H1 (cell line): Measurements from ENCODE around the gene RPS6KA2. TPM values are rescaled to one million over a fixed set of nuclear protein-coding genes. Genes with fewer than 3 reads are reported as not detected.
A peak's percentile ranks its signal among the peaks of the same experiment; 100 is the strongest.

Experiments used
- CTCF ChIA-PET: fragments of 300-600 bp; sonication (Branson Sonifier 250); formaldehyde crosslinking; loops from one replicate; lab custom pipeline; 2021; ENCODE audit not compliant: partially characterized antibody; lab: Charles Lee
- POLR2A ChIA-PET: fragments of 300-600 bp; sonication (Branson Sonifier 250); formaldehyde crosslinking; loops from one replicate; lab custom pipeline; 2021; ENCODE audit warnings: inconsistent platforms; ENCODE audit not compliant: partially characterized antibody; lab: Charles Lee
- DNase-seq, 2 experiments: peaks; one replicate each; pipeline versions ENCODE4 v3.0.0 to v3.0.0-alpha.2; 2010 to 2022; ENCODE audit warnings: low spot score in 2 of 2, low read depth in 1 of 2, mixed read lengths in 1 of 2
- FAIRE-seq: peaks from 2 replicates; lab custom pipeline; 2011; peaks lifted over from hg19 to GRCh38; lab: Jason Lieb, UNC
- H2AFZ ChIP-seq: 2 replicates; pipeline ENCODE4 v1.8.1; 2012; ENCODE audit warnings: low read length, inconsistent platforms
- H2AK5ac ChIP-seq: 2 replicates; pipeline ENCODE4 v1.6.1; 2013; ENCODE audit warnings: low read depth, low read length
- H2BK120ac ChIP-seq: replicated peaks from 2 replicates; pipeline ENCODE3; 2013; ENCODE audit warnings: low read depth, low read length, inconsistent platforms
- H2BK12ac ChIP-seq: 2 replicates; pipeline ENCODE4 v1.6.1; 2013; ENCODE audit warnings: low read depth, low read length
- H2BK15ac ChIP-seq: 2 replicates; pipeline ENCODE4 v1.6.1; 2013; ENCODE audit warnings: low read length
- H2BK20ac ChIP-seq: 2 replicates; pipeline ENCODE4 v1.6.1; 2013; ENCODE audit warnings: low read length
- H2BK5ac ChIP-seq: 2 replicates; pipeline ENCODE4 v1.6.1; 2013; ENCODE audit warnings: low read depth, low read length
- H3K14ac ChIP-seq: 2 replicates; pipeline ENCODE4 v1.6.1; 2013; ENCODE audit warnings: inconsistent platforms; ENCODE audit not compliant: insufficient read length
- H3K18ac ChIP-seq: 2 replicates; pipeline ENCODE4 v1.6.1; 2013; ENCODE audit warnings: low read length; ENCODE audit errors: extremely low read depth
- H3K23ac ChIP-seq: 2 replicates; pipeline ENCODE4 v1.6.1; 2013; ENCODE audit warnings: inconsistent platforms; ENCODE audit not compliant: insufficient read length
- H3K23me2 ChIP-seq: 2 replicates; pipeline ENCODE4 v1.6.1; 2013; ENCODE audit warnings: low read depth, low read length
- H3K27ac ChIP-seq: 2 replicates; pipeline ENCODE4 v1.6.1; 2011; ENCODE audit warnings: low read depth, low read length, inconsistent platforms
- H3K27me3 ChIP-seq, 4 experiments: replicated peaks in 1 of 4; 1 replicate in 1 of 4; 2 replicates in 3 of 4; pipeline versions ENCODE4 v1.6.1 to v1.8.1; 2011 to 2013; ENCODE audit warnings: low read length in 3 of 4, mild to moderate bottlenecking in 3 of 4, inconsistent platforms in 2 of 4, mixed read lengths in 2 of 4, moderate library complexity in 1 of 4; ENCODE audit not compliant: control insufficient read depth in 3 of 4, insufficient read depth in 3 of 4; ENCODE audit errors: extremely low read depth in 1 of 4
- H3K36me3 ChIP-seq, 4 experiments: 2 replicates each; pipeline versions ENCODE4 v1.6.1 to v1.8.1; 2011 to 2013; ENCODE audit warnings: mild to moderate bottlenecking in 4 of 4, low read length in 3 of 4, moderate library complexity in 2 of 4, control low read depth in 1 of 4, inconsistent platforms in 1 of 4; ENCODE audit not compliant: insufficient read depth in 4 of 4, control insufficient read depth in 2 of 4
- H3K4ac ChIP-seq: replicated peaks from 2 replicates; pipeline ENCODE3; 2013; ENCODE audit warnings: low read length, low read depth, mixed read lengths, inconsistent platforms; ENCODE audit not compliant: insufficient read length
- H3K4me1 ChIP-seq, 4 experiments: replicated peaks in 1 of 4; 1 replicate in 1 of 4; 2 replicates in 3 of 4; pipeline versions ENCODE4 v1.6.1 to v1.8.1; 2011 to 2013; ENCODE audit warnings: low read length in 3 of 4, inconsistent platforms in 2 of 4, mixed read lengths in 1 of 4; ENCODE audit not compliant: insufficient read depth in 4 of 4, control insufficient read depth in 3 of 4
- H3K4me2 ChIP-seq, 2 experiments: 2 replicates each; pipeline versions ENCODE4 v1.6.1 to v1.8.1; 2011 to 2013; ENCODE audit warnings: low read depth in 2 of 2, low read length in 2 of 2, control low read depth in 1 of 2, inconsistent platforms in 1 of 2, mild to moderate bottlenecking in 1 of 2; ENCODE audit not compliant: insufficient read depth in 1 of 2
- H3K4me3 ChIP-seq, 4 experiments: fragments of 200-600, 300-600 bp in 1 of 4; sonication (generic), shearing (Covaris generic), sonication (Bioruptor Twin) in 1 of 4; 2 replicates each; pipeline versions ENCODE4 v1.5.1 to v1.8.1; 2011 to 2016; ENCODE audit warnings: low read length in 4 of 4, low read depth in 3 of 4, control low read depth in 2 of 4, inconsistent platforms in 2 of 4, mild to moderate bottlenecking in 2 of 4, mixed read lengths in 1 of 4, moderate library complexity in 1 of 4; ENCODE audit not compliant: insufficient read depth in 2 of 4; ENCODE audit errors: extremely low read depth in 1 of 4
- H3K56ac ChIP-seq: replicated peaks from 2 replicates; pipeline ENCODE3; 2013; ENCODE audit warnings: low read depth, mild to moderate bottlenecking, mixed read lengths, low read length, inconsistent platforms; ENCODE audit not compliant: insufficient read length
- H3K79me1 ChIP-seq: 2 replicates; pipeline ENCODE4 v1.6.1; 2013; ENCODE audit warnings: low read depth, low read length, control low read depth
- H3K79me2 ChIP-seq, 2 experiments: 2 replicates each; pipeline versions ENCODE4 v1.6.1 to v1.8.1; 2012 to 2013; ENCODE audit warnings: low read length in 2 of 2, mild to moderate bottlenecking in 2 of 2, inconsistent platforms in 1 of 2; ENCODE audit not compliant: insufficient read depth in 2 of 2, control insufficient read depth in 1 of 2
- H3K9ac ChIP-seq, 4 experiments: replicated peaks in 1 of 4; 1 replicate in 1 of 4; 2 replicates in 3 of 4; pipeline versions ENCODE4 v1.6.1 to v1.8.1; 2011 to 2013; ENCODE audit warnings: low read depth in 3 of 4, low read length in 3 of 4, control low read depth in 2 of 4, mild to moderate bottlenecking in 2 of 4, moderate library complexity in 2 of 4, inconsistent platforms in 1 of 4; ENCODE audit errors: extremely low read depth in 1 of 4
- H3K9me3 ChIP-seq, 2 experiments: 2 replicates each; pipeline versions ENCODE4 v1.6.1 to v1.8.1; 2012 to 2013; ENCODE audit warnings: mild to moderate bottlenecking in 2 of 2, moderate library complexity in 2 of 2, control low read depth in 1 of 2, inconsistent platforms in 1 of 2, low read depth in 1 of 2, low read length in 1 of 2, mixed read lengths in 1 of 2; ENCODE audit not compliant: insufficient read depth in 2 of 2
- H4K20me1 ChIP-seq, 2 experiments: replicated peaks in 1 of 2; 2 replicates each; pipeline versions ENCODE3 to v1.8.1; 2011 to 2013; ENCODE audit warnings: inconsistent platforms in 2 of 2, low read length in 2 of 2, mild to moderate bottlenecking in 1 of 2; ENCODE audit not compliant: insufficient read depth in 2 of 2, control insufficient read depth in 1 of 2
- H4K5ac ChIP-seq: 2 replicates; pipeline ENCODE4 v1.6.1; 2013; ENCODE audit warnings: low read length, low read depth, mixed read lengths, inconsistent platforms; ENCODE audit not compliant: insufficient read length
- H4K8ac ChIP-seq: 2 replicates; pipeline ENCODE4 v1.8.0; 2013; ENCODE audit warnings: mild to moderate bottlenecking, moderate library complexity, low read length, inconsistent platforms; ENCODE audit not compliant: insufficient read depth; ENCODE audit errors: extremely low read depth
- H4K91ac ChIP-seq: replicated peaks from 2 replicates; pipeline ENCODE3; 2013; ENCODE audit warnings: low read length, mixed read lengths, inconsistent platforms; ENCODE audit not compliant: insufficient read length
- ASH2L ChIP-seq: fragments of 200-600, 300-600 bp; sonication (generic); IDR thresholded peaks from one replicate; pipeline ENCODE4 v1.7.1; 2017; ENCODE audit warnings: low read length
- MAFK ChIP-seq: IDR thresholded peaks from 2 replicates; pipeline ENCODE4 v1.6.1; 2012; ENCODE audit warnings: low read depth, mild to moderate bottlenecking, improper control_type of control experiment, low read length
- NRF1 ChIP-seq: IDR thresholded peaks from 2 replicates; pipeline ENCODE4 v1.6.1; 2011; ENCODE audit warnings: mild to moderate bottlenecking, low read depth, low read length, improper control_type of control experiment
- SP1 ChIP-seq: IDR thresholded peaks from 2 replicates; pipeline ENCODE4 v1.6.1; 2011; ENCODE audit warnings: low read depth, low read length
- WGBS, 2 experiments: shearing (Covaris generic) in 1 of 2; methylation state at CpG; one replicate each; pipeline versions ENCODE4 v1.1.6 to v1.1.7; 2013 to 2015; ENCODE audit warnings: low lambda C conversion rate in 2 of 2, mixed read lengths in 2 of 2, inconsistent platforms in 1 of 2, low coverage in 1 of 2, missing lambda C conversion rate in 1 of 2; ENCODE audit not compliant: insufficient replicate concordance in 2 of 2, insufficient coverage in 1 of 2, insufficient read length in 1 of 2; ENCODE audit errors: extremely low coverage in 1 of 2, missing lambda C conversion rate in 1 of 2; 5-methylcytosine and 5-hydroxymethylcytosine counted together
- polyA plus RNA-seq, 7 experiments: library from polyadenylated mRNA; depleted of rRNA in 3 of 7; stranded (reverse) in 5 of 7; unstranded in 2 of 7; fragments of >200 nt in 5 of 7; fragments of 200-250 nt in 2 of 7; gene quantifications; 1 replicate in 5 of 7; 2 replicates in 1 of 7; 4 replicates in 1 of 7; pipeline versions ENCODE4 v1.2.1 to v1.2.3, GENCODE V29; 2011 to 2013; ENCODE audit warnings: missing spikeins in 2 of 7, mixed read lengths in 2 of 7
- total RNA-seq: library from RNA; stranded (reverse); fragmentation: NEBNext Ultra II Directional; extraction: Animal tissue kit (Norgen Biotek cat#: 25700); gene quantifications from 2 replicates; pipeline ENCODE4 v1.2.1, GENCODE V29; 2021

Gene RPS6KA2
- total and polyA plus RNA-seq, 2 of the 8 experiments (the other 6 are each of a cell fraction or from before 2014, with no cell fraction given): 8.8 to 25.7 TPM

DNA sequence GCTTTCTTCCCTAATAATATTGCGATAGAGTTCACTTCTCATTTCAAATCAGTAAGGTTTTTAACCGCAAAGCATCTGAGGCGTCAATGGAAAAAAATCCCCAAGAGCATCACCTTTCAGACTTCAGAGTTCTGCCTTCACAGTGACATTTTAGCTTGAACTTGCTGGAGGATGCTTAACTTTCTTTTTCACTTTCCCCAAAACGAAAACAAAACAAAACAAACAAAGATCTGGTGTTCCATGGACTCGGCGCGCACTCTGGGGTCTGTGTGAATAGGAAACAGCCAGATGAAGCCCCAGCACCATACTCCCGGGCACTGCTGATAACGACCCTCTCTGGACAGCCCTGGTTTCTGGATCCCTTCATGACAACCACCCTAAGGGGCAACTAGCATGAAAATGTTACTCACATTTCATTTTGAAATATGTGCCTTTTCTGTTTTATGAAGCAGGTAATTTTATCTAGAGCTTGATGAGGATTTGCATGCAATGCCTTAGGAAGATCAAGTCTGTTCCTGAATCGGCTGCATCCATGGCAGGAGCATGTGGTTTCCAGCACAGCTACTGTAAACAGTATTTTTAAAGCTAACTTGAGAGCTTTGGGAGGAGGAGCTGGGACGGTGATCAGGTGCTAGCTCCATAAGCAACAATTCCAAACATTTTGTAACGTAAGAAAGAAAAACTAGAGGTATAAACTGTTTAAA is 85.0 kb downstream of the RPS6KA2 start:
- H2BK120ac ChIP-seq: no peak overlapping the region
- no peak overlapping the region for H3K23ac ChIP-seq
- H3K18ac ChIP-seq: no peak overlapping the region
- H3K4me3 ChIP-seq: no peak overlapping the region
- peaks cover 7 to 16% (median 9%) of the 10 kb centered on the region in 4 experiments; a peak in 5 of 7 replicates for H3K4me1 ChIP-seq
- H3K36me3 ChIP-seq: peaks cover 0 to 3% (median 0%) of the 10 kb centered on the region in 4 experiments; a peak in 1 of 8 replicates
- H3K14ac ChIP-seq: no peak overlapping the region
- no peaks in the 10 kb centered on the region for H3K27me3 ChIP-seq
- TF ChIP-seq SP1 (no peak), MAFK (no peak), ASH2L (peak; percentile 27), NRF1 (no peak)
- H4K5ac ChIP-seq: no peak overlapping the region
- no peaks in the 10 kb centered on the region for H3K23me2 ChIP-seq
- H2BK20ac ChIP-seq: no peak overlapping the region
- H2AK5ac ChIP-seq: no peak overlapping the region
- H3K4me2 ChIP-seq: 0 out of 4 replicates have a peak overlapping the region, but pooled peaks of 1 of the 2 experiments have one; percentile 5
- H3K79me1 ChIP-seq: peaks cover 3% of the 10 kb centered on the region
- CTCF ChIA-PET: interaction anchor here (1.5 kb wide), 1 partner anchor 15 kb away, joined by 4 read pairs; no protein-coding TSS in a partner anchor
- WGBS, 2 experiments: 85% methylated on average over 12 of the region's 12 CpGs; no CpG with 5 or more reads in 1 of the 2 experiments
- no peak overlapping the region for H3K56ac ChIP-seq
- no peak overlapping the region for H3K9ac ChIP-seq
- no peak overlapping the region for H4K8ac ChIP-seq
- H4K20me1 ChIP-seq: peaks cover 0 to 2% of the 10 kb centered on the region in 2 experiments
- peak overlapping the region; percentile 62; the same call in 1 of the 2 replicates for H2BK12ac ChIP-seq
- POLR2A ChIA-PET: interaction anchor here (0.7 to 1.6 kb wide), 6 partner anchors 12 to 85 kb away, joined by 3 to 4 read pairs (median 3); partner anchors contain the start of gene RPS6KA2
- H3K4ac ChIP-seq: no peak overlapping the region
- H3K9me3 ChIP-seq: no peaks in the 10 kb centered on the region
- H2AFZ ChIP-seq: no peak overlapping the region
- H2BK15ac ChIP-seq: no peak overlapping the region
- DNase-seq (no peak), FAIRE-seq (no peak)
- no peak overlapping the region for H3K27ac ChIP-seq
- no peak overlapping the region for H4K91ac ChIP-seq
- no peaks in the 10 kb centered on the region; a peak in 1 of 4 replicates for H3K79me2 ChIP-seq
- H2BK5ac ChIP-seq: peak overlapping the region; percentile 44; the same call in 1 of the 2 replicates
